Mammary epithelial cell (primary cell): ENCODE data around the gene ZDHHC12.

Source experiments
- EZH2 ChIP-seq: IDR thresholded peaks from 2 replicates; pipeline ENCODE4 v1.6.1; 2012; ENCODE audit warnings: low read length, inconsistent platforms, borderline replicate concordance
- TF ChIP-seq, protein P1 (sequence below), 2 donors: IDR thresholded peaks in 1 of 2; conservative IDR thresholded peaks in 1 of 2; 2 replicates each; pipeline ENCODE4 v1.5.1; 2011 to 2012; ENCODE audit warnings: inconsistent platforms in 2 of 2, low read length in 2 of 2, mild to moderate bottlenecking in 2 of 2, control low read depth in 1 of 2, low read depth in 1 of 2; ENCODE audit not compliant: insufficient read depth in 1 of 2; ENCODE audit errors: extremely low read depth in 1 of 2

DNA sequence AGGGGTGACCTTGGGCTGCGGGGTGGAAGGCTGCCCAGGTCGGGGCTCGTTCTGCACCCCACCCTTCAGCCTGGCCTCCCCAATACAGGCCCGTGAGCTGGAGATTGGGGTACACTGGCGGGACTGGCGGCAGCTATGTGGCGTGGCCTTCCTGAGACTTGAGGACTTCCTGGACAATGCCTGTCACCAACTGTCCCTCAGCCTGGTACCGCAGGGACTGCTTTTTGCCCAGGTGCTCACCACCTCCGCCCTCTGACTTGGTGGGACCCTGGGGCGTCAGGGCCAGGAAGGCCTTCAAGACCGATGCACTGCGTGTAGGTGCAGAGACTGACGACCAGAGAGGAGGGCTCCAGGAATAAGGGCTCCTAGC lies 10.5 kb downstream of the ZDHHC12 start:
- TF ChIP-seq, protein P1, sequence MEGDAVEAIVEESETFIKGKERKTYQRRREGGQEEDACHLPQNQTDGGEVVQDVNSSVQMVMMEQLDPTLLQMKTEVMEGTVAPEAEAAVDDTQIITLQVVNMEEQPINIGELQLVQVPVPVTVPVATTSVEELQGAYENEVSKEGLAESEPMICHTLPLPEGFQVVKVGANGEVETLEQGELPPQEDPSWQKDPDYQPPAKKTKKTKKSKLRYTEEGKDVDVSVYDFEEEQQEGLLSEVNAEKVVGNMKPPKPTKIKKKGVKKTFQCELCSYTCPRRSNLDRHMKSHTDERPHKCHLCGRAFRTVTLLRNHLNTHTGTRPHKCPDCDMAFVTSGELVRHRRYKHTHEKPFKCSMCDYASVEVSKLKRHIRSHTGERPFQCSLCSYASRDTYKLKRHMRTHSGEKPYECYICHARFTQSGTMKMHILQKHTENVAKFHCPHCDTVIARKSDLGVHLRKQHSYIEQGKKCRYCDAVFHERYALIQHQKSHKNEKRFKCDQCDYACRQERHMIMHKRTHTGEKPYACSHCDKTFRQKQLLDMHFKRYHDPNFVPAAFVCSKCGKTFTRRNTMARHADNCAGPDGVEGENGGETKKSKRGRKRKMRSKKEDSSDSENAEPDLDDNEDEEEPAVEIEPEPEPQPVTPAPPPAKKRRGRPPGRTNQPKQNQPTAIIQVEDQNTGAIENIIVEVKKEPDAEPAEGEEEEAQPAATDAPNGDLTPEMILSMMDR (conservative IDR thresholded peaks at IDR 0.05 in 1 of 2, IDR thresholded peaks at IDR 0.05 in 1 of 2; ENCODE audit: extremely low read depth in 1 of 2, insufficient read depth in 1 of 2, low read depth in 1 of 2, low read length in 2 of 2) = no peak
- TF ChIP-seq EZH2 = no peak
